Thymus (tissue), 11 donors: Measurements from ENCODE around the gene CHRNA10. TPM values are rescaled to one million over a fixed set of nuclear protein-coding genes. Genes with fewer than 3 reads are reported as not detected.

Source experiments
- DNase-seq, 9 donors: peaks; one replicate each; pipeline ENCODE4 v3.0.0-alpha.2; 2013; ENCODE audit warnings: low spot score in 9 of 9, low read depth in 6 of 9, missing footprints in 1 of 9
- H3K27ac ChIP-seq, 2 donors: one replicate each; pipeline ENCODE4 v1.5.1; 2013; ENCODE audit warnings: control low read depth in 1 of 2, low read depth in 1 of 2, low read length in 1 of 2, mild to moderate bottlenecking in 1 of 2, moderate library complexity in 1 of 2
- H3K27me3 ChIP-seq, 2 donors: one replicate each; pipeline ENCODE4 v1.5.1; 2013; ENCODE audit warnings: low read length in 1 of 2; ENCODE audit not compliant: control insufficient read depth in 2 of 2, insufficient read depth in 1 of 2
- H3K36me3 ChIP-seq, 2 donors: one replicate each; pipeline ENCODE4 v1.5.1; 2013; ENCODE audit warnings: low read length in 1 of 2, mild to moderate bottlenecking in 1 of 2, moderate library complexity in 1 of 2; ENCODE audit not compliant: control insufficient read depth in 2 of 2, insufficient read depth in 2 of 2
- H3K4me1 ChIP-seq, 2 donors: one replicate each; pipeline ENCODE4 v1.5.1; 2013; ENCODE audit warnings: low read length in 2 of 2; ENCODE audit not compliant: control insufficient read depth in 2 of 2, insufficient read depth in 2 of 2
- H3K4me3 ChIP-seq, 2 donors: one replicate each; pipeline ENCODE4 v1.5.1; 2013; ENCODE audit warnings: low read length in 2 of 2, control low read depth in 1 of 2, mild to moderate bottlenecking in 1 of 2
- H3K9me3 ChIP-seq, 2 donors: one replicate each; pipeline ENCODE4 v1.5.1; 2013; ENCODE audit warnings: low read length in 1 of 2, mild to moderate bottlenecking in 1 of 2; ENCODE audit not compliant: control insufficient read depth in 2 of 2, insufficient read depth in 1 of 2
- WGBS: extraction: QIAGEN DNeasy Blood & Tissue Kit; methylation state at CpG from one replicate; pipeline ENCODE4 v1.1.7; 2013; 5-methylcytosine and 5-hydroxymethylcytosine counted together
- polyA plus RNA-seq: library from polyadenylated mRNA; stranded (reverse); fragments of 200-250 nt; gene quantifications from one replicate; pipeline ENCODE4 v1.2.3, GENCODE V29; 2013
- total RNA-seq: library from RNA; stranded (reverse); fragments of 120-200 nt; gene quantifications from one replicate; pipeline ENCODE4 v1.2.4, GENCODE V29; 2013
- donor health status: healthy.

The CHRNA10 gene
- total and polyA plus RNA-seq, 2 donors, result 0.76 to 2.7 TPM

GRCh38 chr11:3631331-3631730 is 39.9 kb downstream of the CHRNA10 start:
- no peak for DNase-seq
- no peaks in the 10 kb centered on the region for H3K9me3 ChIP-seq
- H3K4me1 ChIP-seq, result no peaks in the 10 kb centered on the region
- H3K27me3 ChIP-seq, result no peaks in the 10 kb centered on the region
- 98% methylated on average over 4 of the region's 4 CpGs for WGBS
- no peaks in the 10 kb centered on the region for H3K36me3 ChIP-seq
- H3K4me3 ChIP-seq, result no peak overlapping the region
- no peak overlapping the region for H3K27ac ChIP-seq

GRCh38 chr11:3627291-3627690 is 43.9 kb downstream of the CHRNA10 start:
- no peak for DNase-seq
- H3K36me3 ChIP-seq, result no peaks in the 10 kb centered on the region
- no peak overlapping the region for H3K4me3 ChIP-seq
- 97% methylated on average over 1 of the region's 1 CpG for WGBS
- H3K27ac ChIP-seq, result no peak overlapping the region
- no peaks in the 10 kb centered on the region for H3K4me1 ChIP-seq
- H3K27me3 ChIP-seq, result no peaks in the 10 kb centered on the region
- H3K9me3 ChIP-seq, result peaks cover 0 to 3% of the 10 kb centered on the region in 2 donors

GRCh38 chr11:3626250-3626960 is 44.8 kb downstream of the CHRNA10 start:
- H3K27ac ChIP-seq, result no peak overlapping the region
- H3K36me3 ChIP-seq, result no peaks in the 10 kb centered on the region
- H3K27me3 ChIP-seq, result no peaks in the 10 kb centered on the region
- peaks cover 0 to 3% of the 10 kb centered on the region in 2 donors for H3K9me3 ChIP-seq
- H3K4me3 ChIP-seq, result no peak overlapping the region
- H3K4me1 ChIP-seq, result no peaks in the 10 kb centered on the region
- WGBS, result 41% methylated on average over 23 of the region's 23 CpGs
- no peak for DNase-seq

- WGBS, result 73% methylated on average over 8 of the region's 8 CpGs
- H3K36me3 ChIP-seq, result no peaks in the 10 kb centered on the region
- H3K27me3 ChIP-seq, result no peaks in the 10 kb centered on the region
- H3K4me3 ChIP-seq, result no peak overlapping the region
- no peaks in the 10 kb centered on the region for H3K4me1 ChIP-seq
- peaks cover 0 to 3% of the 10 kb centered on the region in 2 donors for H3K9me3 ChIP-seq
- H3K27ac ChIP-seq, result no peak overlapping the region
- DNase-seq, result no peak
Measured at GRCh38 chr11:3623767-3624458, 47.3 kb downstream of the CHRNA10 start.

- Histone ChIP-seq H3K4me1 (no peaks in the 10 kb centered on the region), H3K9me3 (peaks cover 0 to 3% of the 10 kb centered on the region in 2 donors), H3K4me3 (no peak overlapping the region), H3K27ac (no peak overlapping the region), H3K27me3 (no peaks in the 10 kb centered on the region), H3K36me3 (no peaks in the 10 kb centered on the region)
- 93% methylated on average over 5 of the region's 5 CpGs for WGBS
- DNase-seq, result no peak
Measured at GRCh38 chr11:3623121-3623520, 48.1 kb downstream of the CHRNA10 start.

- WGBS, result 87% methylated on average over 4 of the region's 4 CpGs
- no peaks in the 10 kb centered on the region for H3K4me1 ChIP-seq
- no peak for DNase-seq
Measured at GRCh38 chr11:3622521-3622920, 48.7 kb downstream of the CHRNA10 start.

GRCh38 chr11:3617990-3618389 is 53.2 kb downstream of the CHRNA10 start:
- no peaks in the 10 kb centered on the region for H3K9me3 ChIP-seq
- WGBS, result 91% methylated on average over 8 of the region's 8 CpGs
- H3K36me3 ChIP-seq, result no peaks in the 10 kb centered on the region
- DNase-seq, result no peak
- H3K4me3 ChIP-seq, result no peak overlapping the region
- peaks cover 0 to 2% of the 10 kb centered on the region in 2 donors for H3K27me3 ChIP-seq
- no peak overlapping the region for H3K27ac ChIP-seq
- peaks cover 0 to 14% of the 10 kb centered on the region in 2 donors for H3K4me1 ChIP-seq

More at GRCh38 chr11:3622521-3622920, 48.7 kb downstream of the CHRNA10 start:
- Histone ChIP-seq H3K9me3 (peaks cover 0 to 3% of the 10 kb centered on the region in 2 donors), H3K36me3 (no peaks in the 10 kb centered on the region), H3K4me3 (no peak overlapping the region), H3K27ac (no peak overlapping the region), H3K27me3 (no peaks in the 10 kb centered on the region)

- no peak for DNase-seq
- H3K9me3 ChIP-seq, result no peaks in the 10 kb centered on the region
- H3K27ac ChIP-seq, result no peak overlapping the region
- H3K36me3 ChIP-seq, result no peaks in the 10 kb centered on the region
- peaks cover 0 to 14% of the 10 kb centered on the region in 2 donors for H3K4me1 ChIP-seq
- peaks cover 0 to 2% of the 10 kb centered on the region in 2 donors for H3K27me3 ChIP-seq
- H3K4me3 ChIP-seq, result no peak overlapping the region
- WGBS, result 88% methylated on average over 25 of the region's 25 CpGs
Measured at GRCh38 chr11:3616721-3617460, 54.3 kb downstream of the CHRNA10 start.

- H3K27me3 ChIP-seq, result peaks cover 0 to 2% of the 10 kb centered on the region in 2 donors
- H3K9me3 ChIP-seq, result no peaks in the 10 kb centered on the region
- H3K36me3 ChIP-seq, result no peaks in the 10 kb centered on the region
- DNase-seq, result no peak
- no peak overlapping the region for H3K27ac ChIP-seq
- peaks cover 0 to 14% of the 10 kb centered on the region in 2 donors for H3K4me1 ChIP-seq
- H3K4me3 ChIP-seq, result no peak overlapping the region
- WGBS, result 96% methylated on average over 6 of the region's 6 CpGs
Measured at GRCh38 chr11:3615998-3616397, 55.2 kb downstream of the CHRNA10 start.
